Subcutaneous abdominal adipose tissue (tissue), 5 donors: ENCODE measurements around the gene HMGN3.

Source experiments
- H3K27ac ChIP-seq: one replicate; pipeline ENCODE4 v1.7.0; 2013; ENCODE audit warnings: low read depth, mild to moderate bottlenecking, inconsistent platforms, low read length, moderate library complexity
- H3K27me3 ChIP-seq, 5 donors: one replicate each; pipeline ENCODE4 v1.7.0; 2013; ENCODE audit warnings: low read length in 5 of 5, inconsistent platforms in 1 of 5; ENCODE audit not compliant: control insufficient read depth in 5 of 5, insufficient read depth in 4 of 5
- H3K36me3 ChIP-seq, 5 donors: one replicate each; pipeline ENCODE4 v1.7.0; 2013; ENCODE audit warnings: low read length in 5 of 5; ENCODE audit not compliant: control insufficient read depth in 5 of 5, insufficient read depth in 5 of 5
- H3K4me1 ChIP-seq, 5 donors: one replicate each; pipeline ENCODE4 v1.7.0; 2013; ENCODE audit warnings: low read length in 5 of 5, mild to moderate bottlenecking in 3 of 5, moderate library complexity in 1 of 5; ENCODE audit not compliant: control insufficient read depth in 5 of 5, insufficient read depth in 5 of 5
- H3K4me3 ChIP-seq, 5 donors: one replicate each; pipeline ENCODE4 v1.7.0; 2013; ENCODE audit warnings: low read length in 5 of 5, low read depth in 1 of 5
- H3K9ac ChIP-seq, 5 donors: one replicate each; pipeline ENCODE4 v1.7.0; 2013; ENCODE audit warnings: low read length in 5 of 5, mild to moderate bottlenecking in 4 of 5, moderate library complexity in 3 of 5
- H3K9me3 ChIP-seq, 5 donors: one replicate each; pipeline ENCODE4 v1.7.0; 2013; ENCODE audit warnings: low read length in 5 of 5; ENCODE audit not compliant: control insufficient read depth in 5 of 5
- donor health status: healthy.
- donor health status: healthy.
- donor health status: healthy.
- donor health status: healthy.
- donor health status: healthy.

HMGN3 gene

DNA sequence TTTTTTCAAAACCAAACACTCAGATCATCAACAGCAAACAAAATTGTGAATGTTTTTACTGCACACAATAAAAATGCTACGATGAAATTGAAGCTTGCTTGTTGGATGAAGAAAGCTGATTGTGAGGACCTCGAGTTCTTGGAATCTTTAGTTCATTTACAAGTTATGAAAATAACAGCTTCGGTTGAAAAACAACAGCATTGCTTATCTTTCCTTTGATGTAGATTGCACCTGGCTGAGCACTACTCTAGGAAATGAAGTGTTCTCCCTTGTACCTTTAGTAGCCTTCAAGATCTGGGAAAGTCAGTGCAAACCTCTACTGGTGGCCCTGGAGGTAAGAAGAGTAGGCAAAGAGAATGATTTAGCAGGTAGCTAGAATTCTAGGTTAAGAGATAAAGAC, 2.2 kb upstream of the HMGN3 start:
- Histone ChIP-seq H3K9me3 (no peaks in the 10 kb centered on the region), H3K4me1 (peaks cover 0 to 28% (median 15%) of the 10 kb centered on the region in 5 donors), H3K27ac (no peak overlapping the region), H3K27me3 (no peaks in the 10 kb centered on the region), H3K36me3 (peaks cover 0 to 4% (median 0%) of the 10 kb centered on the region in 5 donors), H3K4me3 (no peak overlapping the region), H3K9ac (no peak overlapping the region)

DNA sequence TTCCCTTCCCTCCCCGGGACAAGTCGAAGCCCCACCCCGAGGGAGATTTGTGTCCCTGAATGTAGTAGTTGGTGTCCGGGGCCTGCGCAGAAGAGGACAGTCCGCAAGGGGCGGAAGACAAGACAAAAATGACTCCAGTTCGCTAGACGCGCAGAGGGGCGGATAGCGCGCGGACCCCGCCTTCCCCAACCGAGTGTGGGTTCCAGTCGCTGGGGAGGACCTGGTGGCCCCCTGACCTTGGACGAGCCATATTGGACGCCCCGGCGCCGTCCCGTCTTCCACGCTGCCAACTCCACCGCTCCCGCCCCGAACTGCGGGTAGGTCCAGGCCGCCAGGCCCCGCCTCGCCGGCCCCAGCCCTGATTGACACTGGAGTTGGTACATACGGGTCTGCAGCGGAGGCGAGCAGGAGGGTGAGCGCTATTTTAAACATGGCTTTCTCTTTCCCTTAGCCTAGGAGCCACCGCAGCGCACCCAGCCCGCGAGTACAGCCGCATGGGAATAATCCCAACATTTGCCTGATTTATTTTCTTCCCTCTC, 802 bp downstream of the HMGN3 start:
- H3K4me3 ChIP-seq, result peak overlapping the region; percentile 74 to 97 (median 95)
- H3K27me3 ChIP-seq, result no peaks in the 10 kb centered on the region
- H3K9ac ChIP-seq, result peak overlapping the region; percentile 16 to 94 (median 78)
- H3K9me3 ChIP-seq, result no peaks in the 10 kb centered on the region
- peaks cover 0 to 4% (median 0%) of the 10 kb centered on the region in 5 donors for H3K36me3 ChIP-seq
- peaks cover 0 to 20% (median 11%) of the 10 kb centered on the region in 5 donors for H3K4me1 ChIP-seq
- H3K27ac ChIP-seq, result peak overlapping the region; percentile 90

DNA sequence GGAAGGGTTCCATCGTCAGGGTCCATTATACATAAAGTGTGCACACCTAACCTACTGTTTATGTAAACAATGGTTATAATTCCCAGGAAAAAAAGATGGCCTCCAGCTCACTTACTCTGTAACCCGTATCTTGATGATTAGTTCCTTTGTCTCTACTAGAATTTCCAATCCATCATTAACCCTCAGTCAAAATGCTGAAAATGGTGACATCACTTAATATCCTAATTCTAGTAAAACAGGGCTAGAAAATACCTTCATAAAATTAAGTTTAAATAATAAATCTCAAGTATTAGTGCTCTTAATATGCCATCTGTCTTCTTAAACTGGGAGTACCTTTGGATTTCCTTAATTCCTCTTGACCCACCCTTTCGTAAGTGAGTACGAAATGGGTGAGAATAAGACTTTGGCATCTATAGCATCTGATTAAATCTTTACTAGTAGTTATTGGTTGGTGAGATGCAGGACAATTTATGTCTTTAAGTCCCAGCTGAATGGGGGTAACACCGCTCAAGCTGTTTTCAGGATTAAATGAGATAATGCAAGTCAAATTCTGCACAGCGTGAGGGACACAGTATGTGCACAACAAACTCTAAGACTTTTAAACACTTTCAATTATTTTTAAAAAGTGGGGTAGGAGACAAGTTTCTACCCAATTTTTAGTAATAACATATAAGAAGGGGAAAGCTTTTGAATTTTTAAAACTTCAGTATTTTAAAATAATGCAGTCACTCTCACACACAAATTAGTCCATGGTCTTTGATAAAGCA, 1.6 kb downstream of the HMGN3 start:
- Histone ChIP-seq H3K9ac (peak overlapping the region; percentile 16 to 81 (median 75)), H3K36me3 (peaks cover 0 to 4% (median 0%) of the 10 kb centered on the region in 5 donors), H3K27me3 (no peaks in the 10 kb centered on the region), H3K27ac (peak overlapping the region; percentile 90), H3K4me3 (peak overlapping the region; percentile 74 to 97 (median 85)), H3K9me3 (no peaks in the 10 kb centered on the region), H3K4me1 (peaks cover 0 to 20% (median 11%) of the 10 kb centered on the region in 5 donors)

DNA sequence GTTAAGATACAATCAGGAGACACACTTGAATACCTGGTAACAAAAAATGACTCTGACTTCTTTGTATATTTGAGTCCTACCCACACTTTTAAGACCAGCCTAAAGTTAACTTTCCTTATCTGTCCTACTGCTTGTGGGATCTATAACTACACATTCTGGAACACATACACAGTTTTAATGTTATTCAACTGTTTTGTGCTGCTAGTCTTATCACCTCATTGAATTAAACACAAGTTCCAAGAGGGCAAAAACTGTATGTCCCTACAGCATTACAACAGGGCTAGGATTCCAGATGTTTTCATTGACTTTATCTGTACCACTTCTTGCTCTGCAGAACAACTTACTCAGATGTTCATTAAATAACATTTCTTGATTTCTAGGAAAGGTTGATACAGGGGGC, 2.8 kb downstream of the HMGN3 start:
- Histone ChIP-seq H3K4me3 (no peak overlapping the region), H3K27me3 (no peaks in the 10 kb centered on the region), H3K9me3 (no peaks in the 10 kb centered on the region), H3K4me1 (peaks cover 0 to 20% (median 11%) of the 10 kb centered on the region in 5 donors), H3K9ac (no peak overlapping the region), H3K27ac (no peak overlapping the region), H3K36me3 (peaks cover 0 to 2% (median 0%) of the 10 kb centered on the region in 5 donors)

DNA sequence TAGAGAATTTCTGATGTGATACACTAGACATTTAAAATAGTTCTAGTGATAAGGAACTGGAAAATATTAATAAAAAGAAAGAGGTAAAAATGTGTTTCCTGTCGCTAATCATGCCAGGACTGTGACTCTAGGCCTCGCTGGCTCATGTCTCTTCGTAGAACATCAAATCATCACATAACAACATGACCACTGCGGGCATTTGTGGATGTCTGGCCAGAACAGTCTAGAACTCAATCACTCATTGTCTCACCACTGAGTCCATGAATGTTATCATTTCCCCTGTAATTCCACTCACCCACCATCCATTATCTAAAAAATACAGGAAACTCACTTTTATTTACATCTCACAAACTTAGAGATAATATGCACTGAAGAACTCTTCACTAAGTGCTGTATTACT, 3.4 kb downstream of the HMGN3 start:
- no peaks in the 10 kb centered on the region for H3K36me3 ChIP-seq
- H3K4me1 ChIP-seq, result peaks cover 0 to 20% (median 11%) of the 10 kb centered on the region in 5 donors
- no peak overlapping the region for H3K4me3 ChIP-seq
- no peak overlapping the region for H3K27ac ChIP-seq
- no peak overlapping the region for H3K9ac ChIP-seq
- H3K27me3 ChIP-seq, result no peaks in the 10 kb centered on the region
- no peaks in the 10 kb centered on the region for H3K9me3 ChIP-seq

DNA sequence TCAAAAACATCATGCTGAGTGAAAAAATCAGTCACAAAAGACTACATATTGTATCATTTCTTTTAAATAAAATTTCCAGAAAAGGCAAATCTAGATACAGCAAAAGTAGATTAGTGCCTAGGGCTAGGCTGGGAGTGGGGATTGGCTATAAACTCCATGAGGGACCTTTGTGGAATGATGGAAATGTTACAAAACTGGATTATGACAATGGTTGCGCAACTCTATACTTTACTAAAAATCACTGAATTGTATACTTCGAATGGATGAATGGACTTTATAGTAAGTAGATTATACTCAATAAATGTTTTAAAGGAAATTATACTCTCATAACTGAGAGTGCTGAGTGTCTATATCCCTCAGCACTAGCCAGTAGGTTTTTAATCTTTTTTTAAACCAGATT, 4.3 kb downstream of the HMGN3 start:
- H3K9ac ChIP-seq, result no peak overlapping the region
- peaks cover 0 to 20% (median 11%) of the 10 kb centered on the region in 5 donors for H3K4me1 ChIP-seq
- no peak overlapping the region for H3K4me3 ChIP-seq
- no peaks in the 10 kb centered on the region for H3K9me3 ChIP-seq
- H3K27ac ChIP-seq, result no peak overlapping the region
- no peaks in the 10 kb centered on the region for H3K36me3 ChIP-seq
- no peaks in the 10 kb centered on the region for H3K27me3 ChIP-seq

DNA sequence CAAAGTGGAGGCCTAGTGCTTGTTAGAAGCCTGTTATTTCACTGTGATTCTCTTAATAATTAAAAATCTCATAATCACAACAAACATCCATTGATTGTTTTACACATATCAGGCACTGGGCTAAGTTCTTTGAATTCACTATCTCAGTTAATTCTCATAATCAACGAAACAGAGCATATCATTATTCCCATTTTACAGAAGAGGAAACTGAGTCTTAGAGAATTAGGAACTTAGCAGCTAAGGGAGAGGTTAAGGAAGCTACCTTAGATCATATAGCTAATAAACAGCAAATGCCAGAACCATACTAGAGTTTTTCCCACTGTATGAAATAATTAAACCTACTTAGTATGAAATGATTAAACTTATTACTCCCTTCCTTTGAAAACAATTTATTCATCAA, 7.0 kb downstream of the HMGN3 start:
- Histone ChIP-seq H3K27ac (no peak overlapping the region), H3K27me3 (no peaks in the 10 kb centered on the region), H3K9ac (no peak overlapping the region), H3K4me1 (peaks cover 0 to 2% (median 0%) of the 10 kb centered on the region in 5 donors), H3K9me3 (no peaks in the 10 kb centered on the region), H3K36me3 (peaks cover 0 to 5% (median 0%) of the 10 kb centered on the region in 5 donors), H3K4me3 (no peak overlapping the region)

DNA sequence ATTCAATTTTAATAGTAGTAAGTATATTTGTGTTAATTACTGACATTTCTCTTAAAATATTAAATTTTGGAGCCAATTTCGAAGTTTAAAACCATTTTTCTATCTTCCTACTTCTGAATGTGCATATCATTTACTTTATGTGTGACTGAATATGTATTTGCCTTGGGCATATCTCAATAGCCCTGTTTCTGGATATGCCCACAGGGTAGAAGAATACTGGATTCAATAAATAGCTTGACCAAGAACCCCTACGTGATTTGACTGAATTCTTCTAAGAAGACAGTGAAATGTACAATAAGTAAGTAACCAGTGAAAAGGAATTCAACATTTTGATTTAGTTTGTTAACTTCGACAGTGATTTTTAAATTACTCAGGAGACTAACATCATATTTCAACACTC, 7.8 kb downstream of the HMGN3 start:
- no peaks in the 10 kb centered on the region for H3K27me3 ChIP-seq

DNA sequence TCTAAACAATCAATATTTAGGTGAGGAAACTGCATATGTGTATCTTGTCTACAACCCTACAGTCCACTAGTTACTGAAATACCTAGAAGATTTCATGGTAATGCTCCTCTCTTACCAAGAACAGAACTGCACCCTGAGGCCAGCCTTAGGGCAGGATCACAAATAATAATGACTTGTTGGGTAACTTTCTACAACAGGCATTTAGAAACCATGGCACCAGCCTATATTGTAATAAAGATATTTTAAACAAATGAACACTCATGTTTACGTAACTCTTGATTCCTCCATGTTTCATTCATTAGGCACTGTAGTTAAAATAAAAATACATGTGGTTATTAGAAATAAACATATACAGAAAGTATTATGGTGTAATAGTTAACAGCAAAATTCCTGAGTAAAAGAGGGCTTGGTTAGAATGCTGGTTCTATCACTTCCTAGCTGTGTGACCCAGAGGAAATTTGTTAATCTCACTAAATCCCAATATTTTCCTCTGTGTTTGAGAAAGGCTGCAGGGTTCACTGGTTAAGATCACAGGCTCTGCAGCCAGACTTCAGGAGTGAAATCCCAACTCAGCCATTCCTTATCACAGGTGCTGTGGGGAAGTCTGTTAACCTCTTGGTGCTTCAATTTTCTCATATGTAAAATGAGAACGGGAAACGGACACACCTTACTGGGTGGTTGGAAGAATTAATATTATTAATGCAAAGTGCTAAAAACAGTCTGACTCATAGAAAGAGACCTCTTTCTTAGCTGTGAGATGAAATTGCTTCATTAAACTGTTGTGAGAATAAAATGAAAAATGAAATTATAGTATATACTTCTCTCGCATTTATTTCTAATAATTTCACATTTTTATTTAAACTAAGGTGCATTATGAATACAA, 8.5 kb downstream of the HMGN3 start:
- H3K9me3 ChIP-seq, result no peaks in the 10 kb centered on the region
- H3K9ac ChIP-seq, result no peak overlapping the region
- H3K36me3 ChIP-seq, result peaks cover 0 to 5% (median 0%) of the 10 kb centered on the region in 5 donors
- H3K27ac ChIP-seq, result no peak overlapping the region
- H3K4me3 ChIP-seq, result no peak overlapping the region
- no peaks in the 10 kb centered on the region for H3K27me3 ChIP-seq
- H3K4me1 ChIP-seq, result no peaks in the 10 kb centered on the region

More for the DNA sequence above, 7.8 kb downstream of the HMGN3 start:
- H3K4me3 ChIP-seq, result no peak overlapping the region
- no peak overlapping the region for H3K9ac ChIP-seq
- H3K36me3 ChIP-seq, result peaks cover 0 to 5% (median 0%) of the 10 kb centered on the region in 5 donors
- no peaks in the 10 kb centered on the region for H3K9me3 ChIP-seq
- H3K4me1 ChIP-seq, result no peaks in the 10 kb centered on the region
- no peak overlapping the region for H3K27ac ChIP-seq
